ENCODE data around the gene CAP1.
A peak's percentile ranks its signal among the peaks of the same experiment; 100 is the strongest.
"Not testable (repeated sequence)": the region's sequence is repeated elsewhere in the genome, so short reads cannot be mapped to it uniquely, and the experiment has no call there.

Gene CAP1

GRCh38 chr1:40032240-40032891 lies 8.2 kb upstream of the CAP1 start:
- DNase-seq: peak; percentile 65

- no peak for DNase-seq
Measured at GRCh38 chr1:40034869-40035268, 5.7 kb upstream of the CAP1 start.

- DNase-seq: no peak
Measured at GRCh38 chr1:40036574-40036973, 4.0 kb upstream of the CAP1 start.

- not testable (repeated sequence) for DNase-seq
Measured at GRCh38 chr1:40037254-40037653, 3.3 kb upstream of the CAP1 start.

- no peak for DNase-seq
Measured at GRCh38 chr1:40038697-40039096, 1.8 kb upstream of the CAP1 start.

- DNase-seq: peak; percentile 77
Measured at GRCh38 chr1:40039245-40039756, 1.2 kb upstream of the CAP1 start.

GRCh38 chr1:40039757-40040510 lies 595 bp upstream of the CAP1 start:
- peak; percentile 89 for DNase-seq

GRCh38 chr1:40041466-40041838 lies 923 bp downstream of the CAP1 start:
- DNase-seq: no peak

- no peak for DNase-seq
Measured at GRCh38 chr1:40042341-40042740, 1.8 kb downstream of the CAP1 start.

GRCh38 chr1:40044110-40044509 lies 3.6 kb downstream of the CAP1 start:
- no peak for DNase-seq

GRCh38 chr1:40045182-40045581 lies 4.7 kb downstream of the CAP1 start:
- DNase-seq: no peak

- no peak for DNase-seq
Measured at GRCh38 chr1:40045766-40046165, 5.2 kb downstream of the CAP1 start.

- DNase-seq: no peak
Measured at GRCh38 chr1:40047276-40047675, 6.7 kb downstream of the CAP1 start.

GRCh38 chr1:40047769-40048168 lies 7.2 kb downstream of the CAP1 start:
- DNase-seq: no peak

GRCh38 chr1:40049725-40050124 lies 9.2 kb downstream of the CAP1 start:
- DNase-seq: no peak

- DNase-seq: no peak
Measured at GRCh38 chr1:40050863-40051262, 10.3 kb downstream of the CAP1 start.

- DNase-seq: no peak
Measured at GRCh38 chr1:40053138-40053887, 12.8 kb downstream of the CAP1 start.

GRCh38 chr1:40056519-40057309 lies 16.2 kb downstream of the CAP1 start:
- no peak for DNase-seq

- no peak for DNase-seq
Measured at GRCh38 chr1:40057310-40058030, 16.9 kb downstream of the CAP1 start.

GRCh38 chr1:40058097-40058452 lies 17.5 kb downstream of the CAP1 start:
- no peak for DNase-seq

GRCh38 chr1:40058453-40059337 lies 18.2 kb downstream of the CAP1 start:
- DNase-seq: no peak

All from NCI-H1092 (cell line).